AG10803 (cell line): ENCODE measurements around the gene TOP2A.

Source experiments
- DNase-seq: peaks from one replicate; pipeline ENCODE4 v3.0.0; 2010; ENCODE audit warnings: low read depth
- H3K4me3 ChIP-seq: 2 replicates; pipeline ENCODE4 v1.5.1; 2011; ENCODE audit warnings: mild to moderate bottlenecking, low read length, control low read depth
- TF ChIP-seq, protein P1 (sequence below): conservative IDR thresholded peaks from 2 replicates; pipeline ENCODE4 v1.5.1; 2011; ENCODE audit warnings: mild to moderate bottlenecking, low read length, control low read depth, inconsistent platforms

Gene TOP2A

DNA sequence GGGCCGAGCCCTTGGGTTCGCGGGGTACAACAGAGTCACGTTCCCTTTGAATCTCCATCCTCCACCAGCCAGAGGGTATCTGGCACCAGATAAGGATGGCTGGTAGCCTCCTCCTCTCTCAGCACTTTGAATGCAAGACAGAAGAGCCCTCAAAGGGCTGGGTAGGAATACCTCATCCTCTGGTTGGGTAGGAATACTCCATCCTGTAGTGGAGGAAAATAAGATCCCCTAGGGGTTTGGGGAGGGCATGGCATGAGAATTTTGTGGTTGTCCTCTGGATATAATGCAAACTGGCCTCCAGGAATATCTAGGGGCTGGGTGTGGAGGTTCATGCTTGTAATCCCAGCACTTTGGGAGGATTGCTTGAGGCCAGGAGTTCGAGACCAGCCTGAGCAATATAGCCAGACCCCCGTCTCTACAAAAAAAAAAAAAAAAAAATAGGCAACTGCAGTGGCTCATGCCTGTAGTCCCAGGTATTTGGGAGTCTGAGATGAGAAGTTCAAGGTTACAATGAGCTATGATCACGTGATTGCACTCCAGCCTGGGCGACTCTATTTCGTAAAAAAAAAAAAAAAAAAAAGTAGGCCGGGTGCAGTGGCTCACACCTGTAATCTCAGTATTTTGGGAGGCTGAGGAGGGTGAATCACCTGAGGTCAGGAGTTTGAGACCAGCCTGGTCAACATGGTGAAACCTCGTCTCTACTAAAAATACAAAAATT is 28.2 kb upstream of the TOP2A start:
- H3K4me3 ChIP-seq: peak overlapping the region; percentile 99
- no peak for DNase-seq
- TF ChIP-seq, protein P1, sequence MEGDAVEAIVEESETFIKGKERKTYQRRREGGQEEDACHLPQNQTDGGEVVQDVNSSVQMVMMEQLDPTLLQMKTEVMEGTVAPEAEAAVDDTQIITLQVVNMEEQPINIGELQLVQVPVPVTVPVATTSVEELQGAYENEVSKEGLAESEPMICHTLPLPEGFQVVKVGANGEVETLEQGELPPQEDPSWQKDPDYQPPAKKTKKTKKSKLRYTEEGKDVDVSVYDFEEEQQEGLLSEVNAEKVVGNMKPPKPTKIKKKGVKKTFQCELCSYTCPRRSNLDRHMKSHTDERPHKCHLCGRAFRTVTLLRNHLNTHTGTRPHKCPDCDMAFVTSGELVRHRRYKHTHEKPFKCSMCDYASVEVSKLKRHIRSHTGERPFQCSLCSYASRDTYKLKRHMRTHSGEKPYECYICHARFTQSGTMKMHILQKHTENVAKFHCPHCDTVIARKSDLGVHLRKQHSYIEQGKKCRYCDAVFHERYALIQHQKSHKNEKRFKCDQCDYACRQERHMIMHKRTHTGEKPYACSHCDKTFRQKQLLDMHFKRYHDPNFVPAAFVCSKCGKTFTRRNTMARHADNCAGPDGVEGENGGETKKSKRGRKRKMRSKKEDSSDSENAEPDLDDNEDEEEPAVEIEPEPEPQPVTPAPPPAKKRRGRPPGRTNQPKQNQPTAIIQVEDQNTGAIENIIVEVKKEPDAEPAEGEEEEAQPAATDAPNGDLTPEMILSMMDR: peak; percentile 31

DNA sequence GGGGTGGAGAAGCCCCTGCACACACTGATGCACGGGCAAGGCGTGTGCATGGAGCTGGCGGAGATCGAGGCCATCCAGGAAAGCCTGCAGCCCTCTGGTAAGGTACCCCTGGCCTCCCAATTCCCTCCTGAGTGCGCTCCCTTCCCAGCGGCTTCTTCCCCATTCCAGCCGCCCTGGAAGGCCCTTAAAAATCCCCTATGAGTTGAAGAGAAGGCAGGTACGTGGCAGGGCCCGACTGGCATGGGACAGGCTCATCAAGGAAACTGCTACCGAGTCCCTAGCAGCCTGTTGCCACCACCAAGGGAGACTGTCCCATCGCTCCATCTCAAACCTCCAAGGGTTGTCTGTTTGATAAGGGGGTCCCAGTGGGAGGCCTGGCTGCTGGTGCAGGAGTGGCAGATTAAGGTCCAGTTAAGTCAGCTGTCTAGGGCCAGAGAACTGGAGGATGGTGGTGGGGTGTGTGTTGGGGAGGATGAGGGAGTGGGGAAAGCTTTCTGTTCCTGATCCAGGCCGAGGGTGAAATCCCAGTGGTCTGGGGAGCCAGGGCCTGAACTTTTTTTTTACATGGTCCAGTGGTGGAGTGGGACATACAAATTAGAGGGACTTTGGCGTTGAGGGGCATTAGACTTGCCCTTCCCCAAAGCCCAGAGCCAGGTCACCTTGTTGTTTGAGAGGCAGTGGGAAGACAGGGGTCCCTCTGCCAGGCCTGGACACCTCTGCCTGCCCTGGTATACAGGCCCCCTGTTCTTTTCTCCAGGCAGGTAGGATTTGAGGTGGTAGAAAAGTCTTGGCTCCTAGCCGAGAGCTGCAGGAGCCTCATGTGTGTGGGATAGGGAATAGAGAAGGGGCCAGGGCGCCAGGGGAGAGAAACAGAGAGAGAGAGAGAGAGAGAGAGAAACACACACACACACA is 26.5 kb upstream of the TOP2A start:
- DNase-seq: no peak
- TF ChIP-seq, protein P1: no peak
- H3K4me3 ChIP-seq: peak overlapping the region; percentile 99

DNA sequence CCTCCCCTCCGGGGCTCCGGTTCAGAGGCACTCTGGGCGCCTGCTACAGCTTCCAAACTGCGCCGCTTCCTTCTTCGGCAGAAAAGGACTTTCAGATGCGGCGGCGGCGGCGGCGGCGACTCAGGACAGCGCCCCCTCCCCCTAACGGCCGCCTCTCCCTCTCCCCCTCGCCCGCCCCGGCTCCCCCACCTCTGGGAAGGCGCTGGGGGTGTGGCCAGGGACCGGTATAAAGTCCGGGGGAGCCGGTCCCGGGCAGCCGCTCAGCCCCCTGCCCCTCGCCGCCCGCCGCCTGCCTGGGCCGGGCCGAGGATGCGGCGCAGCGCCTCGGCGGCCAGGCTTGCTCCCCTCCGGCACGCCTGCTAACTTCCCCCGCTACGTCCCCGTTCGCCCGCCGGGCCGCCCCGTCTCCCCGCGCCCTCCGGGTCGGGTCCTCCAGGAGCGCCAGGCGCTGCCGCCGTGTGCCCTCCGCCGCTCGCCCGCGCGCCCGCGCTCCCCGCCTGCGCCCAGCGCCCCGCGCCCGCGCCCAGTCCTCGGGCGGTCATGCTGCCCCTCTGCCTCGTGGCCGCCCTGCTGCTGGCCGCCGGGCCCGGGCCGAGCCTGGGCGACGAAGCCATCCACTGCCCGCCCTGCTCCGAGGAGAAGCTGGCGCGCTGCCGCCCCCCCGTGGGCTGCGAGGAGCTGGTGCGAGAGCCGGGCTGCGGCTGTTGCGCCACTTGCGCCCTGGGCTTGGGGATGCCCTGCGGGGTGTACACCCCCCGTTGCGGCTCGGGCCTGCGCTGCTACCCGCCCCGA is 25.7 kb upstream of the TOP2A start, which contains the start of gene IGFBP4:
Gene IGFBP4 (plus strand): TSS at position 255 of the 792 bp plus-strand sequence. CDS start 286 bp downstream, at position 541.
- peak within 1 kb of the TSS; percentile 99 for H3K4me3 ChIP-seq
- TF ChIP-seq, protein P1: peak; percentile 48
- peak; percentile 77 for DNase-seq

DNA sequence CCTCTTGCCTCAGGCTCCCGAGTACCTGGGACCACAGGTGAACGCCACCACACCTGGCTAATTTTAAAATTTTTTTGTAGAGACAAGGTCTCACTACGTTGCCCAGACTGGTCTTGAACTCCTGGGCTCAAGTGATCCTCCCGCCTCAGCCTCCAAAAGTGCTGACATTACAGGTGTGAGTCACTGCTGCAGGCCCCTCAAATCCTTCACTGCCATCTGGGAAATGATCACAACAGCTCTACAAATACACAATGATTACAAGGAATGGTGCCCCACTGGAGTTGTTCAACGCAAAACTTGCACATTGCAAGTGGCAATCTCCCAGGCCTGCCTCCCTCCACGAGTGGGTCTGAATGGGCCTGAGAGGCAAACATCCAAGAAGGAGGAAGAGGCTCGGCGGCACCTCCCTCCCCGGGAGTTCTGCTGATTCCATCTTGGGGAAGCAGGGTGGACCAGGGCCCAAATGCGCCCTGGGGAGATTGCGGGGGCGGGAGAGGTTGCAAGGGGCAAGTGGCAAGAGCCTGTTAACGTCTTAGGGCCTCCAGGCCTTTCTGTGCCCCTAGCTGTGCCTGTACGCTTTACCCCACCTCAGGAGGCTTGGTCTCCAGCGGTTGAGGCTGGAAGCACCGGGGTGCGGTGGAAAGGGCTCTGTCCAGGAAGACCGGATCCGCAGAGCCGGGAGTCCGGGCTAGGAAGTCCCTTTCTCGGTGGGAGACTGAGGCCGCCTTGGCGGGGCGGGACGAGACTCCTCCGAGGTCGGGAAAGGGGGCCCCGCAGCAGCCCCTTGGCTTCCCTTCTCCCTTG is 24.9 kb upstream of the TOP2A start:
- peak overlapping the region; percentile 99 for H3K4me3 ChIP-seq
- DNase-seq: no peak
- TF ChIP-seq, protein P1: peak; percentile 19

DNA sequence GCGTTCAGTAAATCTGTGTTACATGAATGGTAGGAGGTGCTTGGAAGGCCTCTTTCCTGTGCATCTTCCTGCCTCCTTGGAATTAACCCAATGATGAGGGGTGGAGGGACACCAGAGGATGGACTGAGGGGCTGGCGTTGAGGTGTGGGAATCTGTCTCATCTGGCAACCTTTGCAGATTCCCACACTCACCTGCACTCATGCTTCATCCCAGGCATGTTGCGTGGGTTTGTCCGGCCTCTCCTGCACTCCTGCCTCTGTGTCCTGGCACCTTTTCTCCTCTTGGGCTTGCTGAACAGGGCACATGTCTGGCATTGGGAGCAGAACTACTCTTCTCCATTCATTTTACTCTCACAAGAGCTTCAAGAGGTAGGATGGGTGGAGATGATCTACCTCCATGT is 22.5 kb upstream of the TOP2A start:
- DNase-seq: no peak
- no peak overlapping the region for H3K4me3 ChIP-seq
- TF ChIP-seq, protein P1: no peak

DNA sequence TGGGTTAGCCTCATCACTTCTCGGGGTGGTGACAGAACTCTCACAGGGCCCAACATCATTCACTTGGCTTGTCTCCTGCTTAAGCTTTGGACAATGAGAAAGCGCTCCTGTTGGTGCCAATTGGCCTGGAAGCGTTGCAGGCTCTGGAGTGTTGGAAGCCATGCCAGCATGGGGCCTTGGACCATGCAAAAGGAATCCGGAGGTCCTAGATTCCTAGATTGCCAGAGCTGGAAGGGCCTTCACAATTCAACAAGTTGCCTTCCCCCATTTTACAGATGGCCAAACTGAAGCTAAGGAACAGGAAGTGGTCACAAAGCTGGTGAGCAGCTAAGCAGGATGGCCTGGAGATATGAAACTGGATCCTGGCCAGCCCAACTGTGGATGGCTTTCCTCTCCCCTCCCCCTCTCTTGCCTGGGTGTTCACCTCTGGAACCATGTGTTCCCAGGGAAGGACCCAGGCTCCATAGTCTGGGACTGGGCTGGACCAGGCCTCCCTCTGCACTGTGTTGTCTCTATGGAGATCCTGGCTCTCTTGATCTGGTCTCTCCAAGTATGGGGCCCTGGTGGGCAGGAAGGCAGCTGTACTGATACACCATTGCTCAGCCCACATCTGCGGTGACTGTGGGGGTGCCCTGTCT is 19.5 kb upstream of the TOP2A start:
- TF ChIP-seq, protein P1: no peak
- no peak for DNase-seq

More for the DNA sequence above, 19.5 kb upstream of the TOP2A start:
- H3K4me3 ChIP-seq: no peak overlapping the region
